K562 (cell line): Measurements from ENCODE around the gene BGN. TPM values are rescaled to one million over a fixed set of nuclear protein-coding genes. Genes with fewer than 3 reads are reported as not detected.

Source experiments
- CHD4 ChIP-seq: fragments of 200-600 bp; sonication (generic); IDR thresholded peaks from 3 replicates; pipeline ENCODE4 v1.6.1; 2012; ENCODE audit warnings: low read depth, mild to moderate bottlenecking, mixed read lengths, low read length, inconsistent platforms; ENCODE audit not compliant: insufficient read depth, insufficient replicate concordance, poor library complexity, severe bottlenecking
- HDAC2 ChIP-seq: fragments of 450-650 bp; IDR thresholded peaks from 2 replicates; pipeline ENCODE4 v1.6.1; 2016; ENCODE audit warnings: mild to moderate bottlenecking
- HOXB6 ChIP-seq: fragments of 250-450 bp; sonication (Bioruptor Pico); IDR thresholded peaks from 2 replicates; pipeline ENCODE4 v1.5.1; 2022; ENCODE audit warnings: mild to moderate bottlenecking, borderline replicate concordance
- KDM1A ChIP-seq, 2 experiments: fragments of 450-650 bp; IDR thresholded peaks; 2 replicates each; pipeline ENCODE4 v1.6.1; 2016; ENCODE audit warnings: mild to moderate bottlenecking in 2 of 2
- MGA ChIP-seq: fragments of 450-650 bp; IDR thresholded peaks from 2 replicates; pipeline ENCODE4 v1.6.1; 2016; ENCODE audit warnings: mild to moderate bottlenecking, moderate library complexity
- POLR2B ChIP-seq: fragments of 450-650 bp; IDR thresholded peaks from 2 replicates; pipeline ENCODE4 v1.6.1; 2018; ENCODE audit warnings: low read depth; ENCODE audit not compliant: partially characterized antibody
- SETDB1 ChIP-seq: IDR thresholded peaks from one replicate; pipeline ENCODE4 v1.6.1; 2012; ENCODE audit warnings: low read length, control low read depth, inconsistent platforms
- TCF7 ChIP-seq: sonication (generic); IDR thresholded peaks from 2 replicates; pipeline ENCODE4 v1.6.1; 2016; ENCODE audit warnings: antibody characterized with exemption, borderline replicate concordance
- ZBTB8A ChIP-seq: fragments of 450-650 bp; IDR thresholded peaks from 2 replicates; pipeline ENCODE4 v1.6.1; 2018; ENCODE audit warnings: mild to moderate bottlenecking, moderate library complexity; ENCODE audit not compliant: partially characterized antibody
- ZNF134 ChIP-seq: fragments of 250-450 bp; sonication (Bioruptor Pico); conservative IDR thresholded peaks from 2 replicates; pipeline ENCODE4 v1.4.0; 2020
- ZNF584 ChIP-seq: fragments of 200-800 bp; sonication (Bioruptor generic); IDR thresholded peaks from 2 replicates; pipeline ENCODE4 v1.6.1; 2016; ENCODE audit warnings: low read depth, mild to moderate bottlenecking, missing genetic modification characterization, missing compliant biosample characterization
- polyA plus RNA-seq, 8 experiments: library from polyadenylated mRNA; depleted of rRNA in 4 of 8; stranded (reverse) in 5 of 8; unstranded in 3 of 8; fragments of >200 nt; fragmentation: Nextera tagmentation in 2 of 8; fragmentation: Illumina TruSeq in 1 of 8; extraction: Ambion mirVana in 2 of 8; extraction: Trizol in 1 of 8; gene quantifications; 2 replicates each; pipeline versions ENCODE4 v1.2.1 to v1.2.3, GENCODE V29; 2011 to 2014; ENCODE audit warnings: inconsistent platforms in 1 of 8, missing spikeins in 1 of 8
- total RNA-seq, 7 experiments: library from RNA; depleted of rRNA in 6 of 7; stranded (reverse); fragments of >200 nt in 6 of 7; fragmentation: Illumina TruSeq in 2 of 7; extraction: Trizol in 2 of 7; gene quantifications; 2 replicates each; pipeline versions ENCODE4 v1.2.1 to v1.2.3, GENCODE V29; 2011 to 2021; ENCODE audit warnings: low replicate concordance in 1 of 7

BGN gene
- total and polyA plus RNA-seq, 9 of the 15 experiments (the other 6 are each of a cell fraction or from before 2014, with no cell fraction given), result 0.11 TPM; not detected in 8

GRCh38 chrX:153514259-153514658, 19.5 kb downstream of the BGN start (continued):
- no peak for TF ChIP-seq MGA
- no peak for TF ChIP-seq CHD4
- TF ChIP-seq KDM1A (IDR thresholded peaks at IDR 0.05), result no peak
- TF ChIP-seq ZNF134, result no peak
- TF ChIP-seq TCF7, result no peak
- TF ChIP-seq POLR2B, result no peak
- no peak for TF ChIP-seq HDAC2
- TF ChIP-seq HOXB6 (CRISPR knock-in tag), result no peak
- no peak for TF ChIP-seq SETDB1
- no peak for TF ChIP-seq ZBTB8A
- no peak for TF ChIP-seq ZNF584 (CRISPR knock-in tag)
